IPS-15b (cell line): ENCODE data around the gene CDHR2.
"Not testable (repeated sequence)": the region's sequence is repeated elsewhere in the genome, so short reads cannot be mapped to it uniquely, and the experiment has no call there.

Experiments
- H3K27me3 ChIP-seq: one replicate; pipeline ENCODE4 v1.6.1; 2013; ENCODE audit warnings: low read length; ENCODE audit not compliant: control insufficient read depth, insufficient read depth
- H3K36me3 ChIP-seq: one replicate; pipeline ENCODE4 v1.6.1; 2013; ENCODE audit warnings: low read length; ENCODE audit not compliant: control insufficient read depth, insufficient read depth
- H3K4me1 ChIP-seq: one replicate; pipeline ENCODE4 v1.6.1; 2013; ENCODE audit warnings: mild to moderate bottlenecking, low read length; ENCODE audit not compliant: control insufficient read depth, insufficient read depth
- H3K4me3 ChIP-seq: one replicate; pipeline ENCODE4 v1.5.1; 2013; ENCODE audit warnings: low read depth, low read length
- H3K9ac ChIP-seq: one replicate; pipeline ENCODE4 v1.6.1; 2013; ENCODE audit warnings: low read depth, mild to moderate bottlenecking, low read length
- H3K9me3 ChIP-seq: one replicate; pipeline ENCODE4 v1.6.1; 2013; ENCODE audit warnings: mild to moderate bottlenecking, low read length; ENCODE audit not compliant: control insufficient read depth, insufficient read depth

Gene CDHR2

GRCh38 chr5:176578391-176578808 is 29.3 kb downstream of the CDHR2 start:
- Histone ChIP-seq H3K4me3 (no peak overlapping the region), H3K36me3 (no peaks in the 10 kb centered on the region), H3K9ac (no peak overlapping the region), H3K27me3 (peaks cover 3% of the 10 kb centered on the region), H3K9me3 (no peaks in the 10 kb centered on the region), H3K4me1 (peaks cover 2% of the 10 kb centered on the region)

- H3K27me3 ChIP-seq = no peaks in the 10 kb centered on the region
- H3K4me1 ChIP-seq = no peaks in the 10 kb centered on the region
Observed at GRCh38 chr5:176579323-176579722, 30.2 kb downstream of the CDHR2 start.

GRCh38 chr5:176581361-176581760 is 32.2 kb downstream of the CDHR2 start:
- Histone ChIP-seq H3K27me3 (no peaks in the 10 kb centered on the region), H3K4me3 (no peak overlapping the region), H3K9me3 (peaks cover 6% of the 10 kb centered on the region), H3K4me1 (no peaks in the 10 kb centered on the region), H3K9ac (no peak overlapping the region), H3K36me3 (no peaks in the 10 kb centered on the region)

More at GRCh38 chr5:176579323-176579722, 30.2 kb downstream of the CDHR2 start:
- Histone ChIP-seq H3K4me3 (no peak overlapping the region), H3K9me3 (no peaks in the 10 kb centered on the region), H3K36me3 (no peaks in the 10 kb centered on the region), H3K9ac (no peak overlapping the region)

GRCh38 chr5:176583076-176583475 is 33.9 kb downstream of the CDHR2 start:
- no peak overlapping the region for H3K4me3 ChIP-seq
- H3K27me3 ChIP-seq = no peaks in the 10 kb centered on the region
- H3K36me3 ChIP-seq = no peaks in the 10 kb centered on the region
- H3K4me1 ChIP-seq = no peaks in the 10 kb centered on the region
- H3K9ac ChIP-seq = no peak overlapping the region
- peaks cover 6% of the 10 kb centered on the region for H3K9me3 ChIP-seq

GRCh38 chr5:176587398-176587797 is 38.3 kb downstream of the CDHR2 start:
- Histone ChIP-seq H3K36me3 (no peaks in the 10 kb centered on the region), H3K4me3 (no peak overlapping the region), H3K9me3 (peaks cover 6% of the 10 kb centered on the region), H3K4me1 (no peaks in the 10 kb centered on the region), H3K9ac (no peak overlapping the region), H3K27me3 (no peaks in the 10 kb centered on the region)

GRCh38 chr5:176588297-176588696 is 39.2 kb downstream of the CDHR2 start:
- no peak overlapping the region for H3K9ac ChIP-seq
- H3K36me3 ChIP-seq = no peaks in the 10 kb centered on the region
- no peaks in the 10 kb centered on the region for H3K27me3 ChIP-seq
- H3K4me1 ChIP-seq = no peaks in the 10 kb centered on the region
- no peak overlapping the region for H3K4me3 ChIP-seq
- H3K9me3 ChIP-seq = peaks cover 6% of the 10 kb centered on the region

GRCh38 chr5:176589039-176589769 is 40.1 kb downstream of the CDHR2 start:
- no peak overlapping the region for H3K9ac ChIP-seq
- no peak overlapping the region for H3K4me3 ChIP-seq
- H3K27me3 ChIP-seq = no peaks in the 10 kb centered on the region
- H3K4me1 ChIP-seq = no peaks in the 10 kb centered on the region
- H3K9me3 ChIP-seq = peaks cover 6% of the 10 kb centered on the region
- H3K36me3 ChIP-seq = no peaks in the 10 kb centered on the region

GRCh38 chr5:176590035-176590717 is 41.0 kb downstream of the CDHR2 start:
- Histone ChIP-seq H3K9me3 (peaks cover 3% of the 10 kb centered on the region), H3K9ac (no peak overlapping the region), H3K27me3 (no peaks in the 10 kb centered on the region), H3K4me1 (no peaks in the 10 kb centered on the region), H3K4me3 (no peak overlapping the region), H3K36me3 (peaks cover 2% of the 10 kb centered on the region)

GRCh38 chr5:176591667-176592066 is 42.5 kb downstream of the CDHR2 start:
- not testable (repeated sequence) for H3K4me3 ChIP-seq, H3K9me3 ChIP-seq, H3K4me1 ChIP-seq, H3K36me3 ChIP-seq, H3K9ac ChIP-seq, H3K27me3 ChIP-seq

GRCh38 chr5:176592573-176592972 is 43.4 kb downstream of the CDHR2 start:
- Histone ChIP-seq H3K27me3 (peaks cover 2% of the 10 kb centered on the region), H3K36me3 (peaks cover 4% of the 10 kb centered on the region), H3K4me1 (peaks cover under 1% of the 10 kb centered on the region), H3K4me3 (no peak overlapping the region), H3K9ac (no peak overlapping the region), H3K9me3 (no peaks in the 10 kb centered on the region)

- Histone ChIP-seq H3K36me3 (peaks cover 6% of the 10 kb centered on the region), H3K4me3 (no peak overlapping the region), H3K9me3 (no peaks in the 10 kb centered on the region), H3K27me3 (peaks cover 5% of the 10 kb centered on the region), H3K9ac (no peak overlapping the region), H3K4me1 (peaks cover 2% of the 10 kb centered on the region)
Observed at GRCh38 chr5:176593273-176593869, 44.2 kb downstream of the CDHR2 start.

- Histone ChIP-seq H3K27me3 (peaks cover 5% of the 10 kb centered on the region), H3K9ac (no peak overlapping the region), H3K36me3 (peaks cover 6% of the 10 kb centered on the region), H3K4me1 (peaks cover 2% of the 10 kb centered on the region), H3K4me3 (no peak overlapping the region), H3K9me3 (no peaks in the 10 kb centered on the region)
Observed at GRCh38 chr5:176594554-176594953, 45.4 kb downstream of the CDHR2 start.
